Stimulated activated CD4-positive, alpha-beta T cell treated with anti-CD3 and anti-CD28 coated beads, Interleukin-15, amount 100 ng/mL, for 24 hours (primary cell): ENCODE measurements around the gene ANKRD23.
A peak's percentile ranks its signal among the peaks of the same experiment; 100 is the strongest.
"Not testable (repeated sequence)": the region's sequence is repeated elsewhere in the genome, so short reads cannot be mapped to it uniquely, and the experiment has no call there.

ENCODE experiments used
- DNase-seq: peaks from one replicate; pipeline ENCODE4 v3.0.0-alpha.2; 2020

Gene ANKRD23

DNA sequence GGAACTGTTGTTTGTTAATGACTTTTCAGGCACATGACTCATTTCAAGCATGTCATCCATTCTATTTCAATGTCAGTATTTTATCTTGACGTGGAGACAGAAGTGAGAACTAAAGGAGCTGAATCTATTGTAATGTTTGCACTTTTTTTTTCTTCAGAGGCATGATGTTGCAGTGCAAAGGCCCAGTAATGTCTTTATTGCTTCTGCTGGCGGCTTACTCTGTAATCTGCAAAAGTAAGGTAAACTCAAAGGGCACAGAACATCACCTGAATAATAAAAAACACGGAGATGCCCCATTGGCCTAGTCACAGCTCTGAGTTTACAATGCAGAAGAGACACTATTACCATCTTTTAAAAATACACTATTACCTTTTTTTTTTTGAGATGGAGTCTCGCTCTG is 30.2 kb downstream of the ANKRD23 start:
- no peak for DNase-seq

DNA sequence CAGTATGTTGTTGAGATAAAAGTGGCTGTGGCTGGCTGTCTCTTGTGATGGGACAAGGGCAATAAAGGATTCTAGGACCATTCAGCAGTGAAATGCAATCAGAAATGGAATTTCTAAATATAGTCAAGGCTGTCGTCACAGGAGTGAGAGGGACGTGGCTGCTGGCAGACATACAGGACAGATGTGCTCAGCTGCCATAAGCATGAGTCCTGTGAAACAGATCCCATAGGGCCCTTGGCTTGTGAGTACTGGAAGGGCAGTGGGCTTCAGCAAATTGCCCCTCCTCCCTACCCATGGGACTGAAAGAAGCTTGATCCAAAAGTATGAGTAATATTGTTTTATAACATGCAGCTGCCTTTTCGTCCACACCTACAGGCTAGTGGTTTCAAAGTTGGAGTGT is 31.9 kb downstream of the ANKRD23 start:
- no peak for DNase-seq

DNA sequence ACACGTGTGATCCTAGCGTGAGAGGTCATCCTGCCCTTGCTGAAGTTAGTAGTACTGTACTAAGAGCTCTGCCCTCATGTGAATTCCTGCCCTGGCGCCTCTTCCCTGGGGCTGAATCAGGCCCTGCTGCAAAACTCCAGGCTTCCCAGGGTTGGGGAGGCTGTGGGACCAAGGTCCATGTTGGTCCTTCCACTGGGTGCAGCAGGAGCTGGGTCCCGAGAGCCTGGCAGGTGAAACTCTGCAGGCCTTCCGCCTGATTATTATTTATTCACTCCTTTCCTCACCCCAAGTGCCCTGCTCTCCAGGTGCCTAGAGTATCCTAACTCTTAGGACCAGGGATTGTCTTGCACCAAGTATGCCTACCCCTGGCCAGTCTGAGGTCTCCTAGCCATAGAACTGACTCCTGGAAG is 33.0 kb downstream of the ANKRD23 start:
- DNase-seq = no peak

DNA sequence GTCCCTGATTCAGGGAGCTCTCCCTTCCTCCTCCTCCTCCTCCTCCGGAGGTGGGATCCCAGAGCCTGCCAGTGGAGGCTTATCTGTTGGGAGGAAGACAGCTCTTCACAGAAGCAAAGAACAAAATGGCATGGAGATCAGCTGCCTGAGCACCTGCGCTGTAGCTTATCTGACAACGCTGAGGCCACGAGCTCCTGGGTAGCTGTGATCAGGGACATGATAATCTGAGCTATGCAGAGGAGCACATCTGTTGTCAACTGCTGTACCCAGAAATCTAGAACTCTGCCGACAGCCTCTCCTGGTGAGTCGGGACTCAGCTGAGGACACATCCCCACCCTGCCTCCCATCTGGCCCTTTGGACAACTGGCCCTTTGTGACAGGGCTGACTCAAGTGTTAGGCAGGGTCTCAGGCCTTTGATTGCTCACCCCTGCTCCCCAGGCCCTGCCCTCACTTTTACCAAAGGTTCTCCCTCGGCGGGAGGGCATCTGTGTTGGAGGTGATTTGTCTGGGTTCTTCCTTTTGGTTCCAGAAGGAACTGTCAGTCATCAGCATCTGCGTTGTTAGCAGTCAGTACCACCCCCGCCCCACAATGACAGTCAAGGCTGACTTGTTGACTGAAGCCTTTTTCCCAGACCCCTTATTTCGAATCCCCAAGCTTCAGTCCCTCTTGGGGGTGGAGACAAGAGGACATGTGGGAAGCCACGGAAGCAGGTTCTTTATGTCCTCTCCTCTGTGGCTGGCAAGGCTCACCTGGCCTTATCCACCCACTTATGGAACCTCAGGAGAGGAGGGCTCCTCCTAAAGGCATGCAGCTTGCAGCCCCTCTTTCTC is 33.7 kb downstream of the ANKRD23 start:
- no peak for DNase-seq

DNA sequence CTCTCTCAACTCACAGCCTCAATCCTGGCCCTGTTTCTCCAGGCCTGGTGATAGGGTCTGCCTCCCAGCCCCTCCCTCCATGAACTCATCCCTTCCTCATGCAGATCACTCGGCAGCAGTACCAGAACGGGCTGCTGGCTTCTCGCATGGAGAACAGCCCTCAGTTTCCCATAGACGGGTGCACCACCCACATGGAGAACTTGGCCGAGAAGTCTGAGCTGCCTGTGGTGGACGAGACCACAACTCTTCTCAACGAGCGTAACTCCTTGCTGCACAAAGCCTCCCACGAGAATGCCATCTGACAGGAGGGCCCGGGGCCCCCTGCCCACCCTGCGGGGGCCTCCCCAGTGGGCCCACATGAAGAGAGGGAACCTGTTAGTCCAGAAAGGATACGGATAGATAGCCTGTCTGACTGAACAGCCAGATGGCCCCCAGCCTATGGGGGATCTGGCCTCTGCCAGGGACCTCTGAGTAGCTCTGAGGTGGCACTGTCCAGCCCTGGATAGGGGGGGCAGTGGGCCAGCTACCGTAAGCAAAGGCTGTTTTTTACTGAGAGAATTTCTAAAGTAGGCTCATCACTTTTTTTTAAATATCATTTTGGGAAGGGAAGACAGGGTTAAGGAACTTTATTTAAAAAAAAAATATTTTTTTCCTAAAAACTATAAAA is 34.5 kb downstream of the ANKRD23 start:
- no peak for DNase-seq

DNA sequence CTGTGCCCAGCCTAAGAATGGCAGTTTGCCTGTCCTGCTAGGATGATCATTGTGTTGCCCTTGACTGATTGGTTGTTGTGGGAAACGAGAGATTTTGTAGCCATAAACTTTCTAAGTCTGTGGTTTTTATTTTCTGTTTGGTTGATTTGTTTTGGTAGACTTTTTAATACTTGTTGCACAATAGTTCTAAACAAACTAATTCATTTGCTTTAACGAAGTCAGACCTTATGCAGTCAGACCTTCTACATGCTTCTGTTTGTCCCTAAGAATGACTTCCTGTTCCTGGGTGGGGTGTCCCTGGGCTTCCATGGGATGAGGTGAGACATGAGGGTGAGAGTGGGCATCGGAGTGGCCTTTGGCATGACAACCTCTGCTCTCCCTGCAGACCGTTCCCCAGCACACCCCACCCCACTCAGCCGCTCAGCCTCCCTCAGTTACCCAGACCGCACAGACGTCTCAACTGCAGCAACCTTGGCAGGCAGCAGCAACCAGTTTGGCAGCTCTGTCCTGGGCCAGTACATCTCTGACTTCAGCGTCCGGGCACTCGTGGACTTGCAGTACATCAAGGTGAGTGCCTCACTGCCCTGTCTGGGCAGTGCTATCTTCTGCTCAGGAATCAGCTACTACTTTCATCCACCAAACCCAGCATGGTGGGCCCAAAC is 35.5 kb downstream of the ANKRD23 start:
- DNase-seq = no peak

DNA sequence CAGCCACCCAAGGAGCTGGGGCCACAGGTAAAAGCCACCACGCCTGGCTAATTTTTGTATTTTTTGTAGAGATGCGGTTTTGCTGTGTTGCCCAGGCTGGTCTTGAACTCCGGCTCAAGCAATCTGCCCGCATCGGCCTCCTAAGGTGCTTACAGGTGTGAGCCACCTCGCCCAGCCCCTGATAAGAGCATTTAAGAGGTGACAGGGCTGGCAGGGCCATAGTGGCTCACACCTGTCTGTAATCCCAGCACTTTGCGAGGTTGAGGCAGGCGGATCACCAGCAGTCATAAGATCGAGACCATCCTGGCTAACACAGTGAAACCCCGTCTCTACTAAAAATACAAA is 36.7 kb downstream of the ANKRD23 start:
- no peak for DNase-seq

DNA sequence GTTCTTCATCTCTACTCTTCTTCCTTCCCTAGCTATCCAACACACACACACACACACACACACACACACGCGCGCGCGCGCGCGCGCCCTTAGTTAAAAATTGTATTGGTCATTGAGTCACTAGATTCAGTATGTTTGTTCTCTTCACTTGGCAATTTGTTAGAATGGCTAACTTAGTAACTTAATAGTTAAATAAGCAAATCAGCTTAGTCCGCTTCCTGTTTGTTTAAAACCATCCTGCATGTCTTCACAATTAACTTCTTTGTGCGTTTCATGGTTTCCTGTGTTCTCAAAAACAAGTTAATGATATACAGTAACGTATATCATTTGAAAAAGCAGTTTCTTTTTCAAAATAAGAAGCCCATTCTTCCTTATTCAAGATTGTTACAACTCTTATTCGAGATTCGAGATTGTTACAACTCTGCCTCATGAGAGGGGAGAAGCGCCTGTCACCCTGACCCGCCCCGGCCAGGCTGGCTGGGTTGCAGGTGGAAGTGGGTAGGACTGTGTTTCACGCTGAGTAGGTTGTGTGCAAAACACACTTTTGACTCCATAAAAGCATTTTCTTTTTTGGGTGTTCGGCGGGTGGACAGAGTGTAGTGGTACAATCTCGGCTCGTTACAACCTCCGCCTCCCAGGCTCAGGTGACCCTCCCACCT is 37.2 kb downstream of the ANKRD23 start:
- no peak for DNase-seq

DNA sequence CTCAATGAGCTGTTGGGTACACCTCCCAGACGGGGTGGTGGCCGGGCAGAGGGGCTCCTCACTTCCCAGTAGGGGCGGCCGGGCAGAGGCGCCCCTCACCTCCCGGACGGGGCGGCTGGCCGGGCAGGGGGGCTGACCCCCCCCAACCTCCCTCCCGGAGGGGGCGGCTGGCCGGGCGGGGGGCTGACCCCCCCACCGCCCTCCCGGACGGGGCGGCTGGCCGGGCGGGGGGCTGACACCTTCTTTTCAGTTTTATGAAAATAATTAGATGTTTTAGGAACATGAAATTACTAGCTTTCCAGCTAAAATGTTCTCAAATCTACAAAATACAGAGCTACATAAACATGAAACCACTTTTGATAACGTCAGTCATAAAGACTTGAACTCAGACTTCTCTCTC is 37.9 kb downstream of the ANKRD23 start:
- not testable (repeated sequence) for DNase-seq

DNA sequence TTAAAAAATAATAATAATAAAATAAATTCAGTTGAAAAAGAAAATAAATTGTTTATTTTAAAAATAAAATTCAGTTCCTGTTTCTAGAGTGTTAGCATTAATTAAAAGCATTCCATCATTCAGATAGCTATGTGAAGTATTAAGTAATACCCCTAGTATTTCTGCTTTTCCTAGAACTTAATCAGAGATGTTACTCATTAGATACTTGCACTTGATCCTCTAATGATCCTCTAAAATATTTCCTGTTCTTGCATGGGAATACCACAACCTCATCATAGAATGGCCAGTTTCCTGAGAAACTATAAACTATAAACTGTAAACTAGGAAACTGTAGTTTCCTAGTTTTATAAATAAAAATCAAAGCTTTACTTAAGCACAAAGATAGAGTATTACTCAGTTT is 38.8 kb downstream of the ANKRD23 start:
- no peak for DNase-seq

DNA sequence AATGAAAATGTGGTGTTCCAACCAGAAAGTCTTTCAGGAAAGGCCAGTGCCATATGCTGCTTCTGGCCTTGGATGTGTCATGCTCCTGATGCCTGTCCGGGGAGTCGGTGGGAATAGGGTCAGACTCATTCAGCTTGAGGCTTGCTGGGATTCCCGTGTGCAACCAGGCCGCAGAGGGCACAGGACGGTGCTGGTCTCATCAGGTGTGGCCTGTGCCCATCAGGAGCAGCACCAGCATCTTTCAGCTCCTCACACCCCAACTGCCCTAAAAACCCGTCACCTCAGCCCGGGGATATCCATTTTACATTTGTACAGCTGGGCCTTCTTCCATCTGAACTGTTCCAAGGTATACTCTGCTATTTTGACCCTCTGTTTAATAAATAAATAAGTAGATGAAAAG is 41.1 kb downstream of the ANKRD23 start:
- DNase-seq = no peak

DNA sequence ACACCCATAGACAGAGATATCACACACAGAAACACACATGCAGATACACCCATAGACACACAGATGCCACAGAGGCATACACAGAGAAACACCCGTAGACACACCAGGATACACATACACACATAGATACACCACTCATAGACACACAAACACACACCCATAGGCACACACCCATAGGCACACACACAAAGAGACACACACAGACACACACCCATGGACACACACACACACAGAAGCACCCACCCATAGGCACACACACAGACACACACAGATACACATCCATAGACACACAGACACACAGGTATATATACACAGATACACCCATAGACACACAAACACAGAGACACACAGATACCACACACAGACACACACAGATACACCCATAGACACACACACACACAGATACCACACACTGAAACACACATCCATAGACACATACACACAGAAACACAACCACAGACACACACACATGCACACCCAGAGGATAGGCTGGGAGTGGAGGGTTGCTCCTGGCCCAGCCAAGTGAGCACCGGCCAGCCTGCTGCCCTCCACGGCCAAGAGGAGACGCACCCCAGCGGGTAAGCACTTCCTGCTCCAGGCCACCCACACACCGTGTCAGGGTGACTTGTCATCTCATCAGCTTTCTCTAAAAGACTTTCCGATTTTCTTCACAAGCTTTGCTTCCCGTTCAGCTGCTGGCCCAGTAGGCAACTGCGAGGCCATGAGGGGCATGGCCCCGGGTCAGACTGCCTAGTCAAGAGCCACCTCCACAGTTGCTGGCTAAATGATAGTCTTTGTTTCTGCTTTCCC is 41.8 kb downstream of the ANKRD23 start:
- DNase-seq = peak; percentile 67

DNA sequence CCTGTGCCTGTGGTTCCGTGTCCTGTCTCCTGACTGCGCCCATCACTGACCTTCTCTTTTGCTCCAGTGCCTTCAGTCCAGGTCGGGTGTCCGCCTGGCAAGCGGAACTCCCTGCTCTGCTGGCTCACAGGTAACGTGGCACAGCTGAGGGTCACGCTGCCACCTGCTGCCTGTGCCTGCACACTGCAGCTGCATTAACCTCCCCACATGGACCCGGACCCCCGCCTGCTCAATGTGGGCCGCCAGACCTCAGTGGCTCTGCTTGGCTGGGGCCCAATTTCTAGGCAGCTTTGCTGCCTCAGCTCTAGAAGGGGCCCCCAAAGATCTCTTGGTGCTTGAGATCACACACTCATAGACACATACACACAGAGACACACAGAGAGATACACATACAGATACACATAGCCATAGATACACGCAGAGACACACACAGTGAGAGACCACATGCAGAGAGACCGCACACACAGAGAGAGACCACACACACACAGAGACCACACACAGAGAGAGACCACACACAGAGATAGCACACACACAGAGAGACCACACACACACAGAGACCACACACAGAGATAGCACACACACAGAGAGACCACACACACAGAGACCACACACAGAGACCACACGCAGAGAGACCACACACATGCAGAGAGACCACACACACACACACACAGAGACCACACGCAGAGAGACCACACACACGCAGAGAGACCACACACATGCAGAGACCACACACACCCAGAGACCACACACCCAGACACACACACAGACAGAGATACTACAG is 42.6 kb downstream of the ANKRD23 start:
- peak; percentile 85 for DNase-seq

DNA sequence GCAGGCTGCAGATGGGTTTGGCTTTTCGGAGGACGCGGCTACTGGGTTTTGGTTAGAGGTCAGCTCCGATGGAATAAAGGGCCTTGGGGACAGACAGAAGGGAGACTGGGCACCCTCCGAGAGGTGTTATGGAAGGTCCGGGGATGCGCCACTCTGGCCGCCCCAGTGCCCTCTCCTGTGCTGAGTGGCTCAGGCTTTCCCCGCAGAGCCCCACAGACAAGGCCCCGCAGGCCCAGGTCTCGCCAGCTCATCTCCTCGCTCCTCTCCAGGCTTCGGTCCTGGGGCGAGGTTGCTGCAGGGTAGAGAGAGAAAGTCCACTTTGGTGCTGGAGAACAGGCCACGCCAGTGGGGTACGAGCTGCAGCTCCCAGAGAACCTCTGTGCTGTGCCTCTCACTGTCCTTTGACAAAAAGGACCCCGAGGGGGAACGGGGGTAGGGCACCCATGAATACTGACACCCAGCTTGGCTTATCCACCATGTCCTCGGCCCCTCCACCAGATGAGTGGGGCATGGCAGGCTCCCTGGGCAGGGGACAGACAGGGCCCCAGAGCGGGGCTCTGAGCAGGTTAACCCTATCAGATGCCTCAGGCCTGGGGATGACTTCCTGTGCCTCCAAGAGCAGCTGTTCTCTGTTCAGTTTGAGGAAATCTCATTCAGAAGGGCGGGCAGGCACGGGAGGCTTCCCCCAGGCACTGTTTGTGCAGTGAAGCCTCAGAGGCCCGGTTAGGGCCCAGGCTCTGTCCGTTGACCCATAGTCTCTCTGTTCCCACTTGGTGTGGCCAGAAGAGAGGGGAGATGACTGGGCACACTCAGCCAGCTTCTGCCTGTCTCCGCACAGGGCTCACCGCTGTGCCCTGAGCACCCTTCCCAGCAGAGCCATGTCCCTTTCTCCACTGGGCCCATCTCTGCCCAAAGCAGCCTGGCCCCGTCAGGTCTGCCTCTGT is 43.5 kb downstream of the ANKRD23 start:
- no peak for DNase-seq

DNA sequence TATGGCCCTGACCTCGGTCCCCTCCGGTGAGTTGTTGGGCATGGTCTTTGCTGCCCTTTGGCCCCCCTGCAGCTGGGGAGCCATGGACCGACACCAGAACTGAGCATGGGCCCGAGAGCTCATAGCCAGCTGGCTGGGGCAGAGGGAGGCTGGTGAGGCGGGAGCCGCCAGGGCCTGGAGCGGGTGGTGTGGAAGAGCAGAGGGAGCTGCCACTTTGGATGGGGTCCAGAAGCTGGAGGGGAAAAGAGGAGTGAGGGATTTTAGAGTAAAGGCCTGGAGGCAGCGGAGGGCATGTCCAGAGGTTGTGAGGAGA is 44.2 kb downstream of the ANKRD23 start:
- no peak for DNase-seq

DNA sequence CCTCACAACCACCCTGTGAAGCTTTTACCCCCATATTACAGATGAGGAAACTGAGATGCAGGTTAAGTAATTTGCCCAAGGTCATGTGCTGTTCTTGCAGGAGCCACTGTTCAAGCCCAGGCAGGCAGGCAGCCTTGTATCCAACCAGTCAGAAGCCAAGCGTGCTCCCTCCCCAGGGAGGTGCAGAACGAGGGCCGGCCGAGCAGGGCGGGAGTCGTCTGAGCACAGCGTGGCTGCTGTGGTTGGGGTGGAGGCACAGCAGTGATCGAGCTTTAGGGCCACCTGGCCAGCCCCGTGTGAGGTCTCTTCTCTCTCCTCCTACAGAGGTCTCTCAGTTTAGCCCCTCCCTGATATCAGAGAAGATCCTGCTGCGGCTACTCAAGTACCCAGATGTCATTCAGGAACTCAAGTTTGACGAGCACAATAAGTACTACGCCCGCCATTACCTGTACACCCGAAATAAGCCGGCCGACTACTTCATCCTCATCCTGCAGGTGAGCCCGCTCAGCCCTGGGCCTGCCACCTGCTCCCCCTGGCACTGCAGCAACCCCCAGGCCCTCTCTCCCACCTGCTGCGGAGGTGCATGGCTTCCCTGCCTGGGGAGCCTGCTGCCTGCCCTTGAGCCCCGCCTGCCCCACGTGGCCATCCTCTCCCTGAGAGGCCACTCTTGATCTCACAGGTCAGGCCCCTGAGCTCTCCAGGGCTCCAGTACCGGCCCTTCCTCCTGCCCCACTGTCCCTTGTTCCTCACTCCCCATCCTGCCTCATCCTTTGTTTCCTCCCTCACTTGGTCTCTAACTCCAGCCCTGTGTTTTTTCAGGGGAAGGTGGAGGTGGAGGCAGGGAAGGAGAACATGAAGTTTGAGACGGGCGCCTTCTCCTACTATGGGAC is 44.8 kb downstream of the ANKRD23 start:
- DNase-seq = no peak

DNA sequence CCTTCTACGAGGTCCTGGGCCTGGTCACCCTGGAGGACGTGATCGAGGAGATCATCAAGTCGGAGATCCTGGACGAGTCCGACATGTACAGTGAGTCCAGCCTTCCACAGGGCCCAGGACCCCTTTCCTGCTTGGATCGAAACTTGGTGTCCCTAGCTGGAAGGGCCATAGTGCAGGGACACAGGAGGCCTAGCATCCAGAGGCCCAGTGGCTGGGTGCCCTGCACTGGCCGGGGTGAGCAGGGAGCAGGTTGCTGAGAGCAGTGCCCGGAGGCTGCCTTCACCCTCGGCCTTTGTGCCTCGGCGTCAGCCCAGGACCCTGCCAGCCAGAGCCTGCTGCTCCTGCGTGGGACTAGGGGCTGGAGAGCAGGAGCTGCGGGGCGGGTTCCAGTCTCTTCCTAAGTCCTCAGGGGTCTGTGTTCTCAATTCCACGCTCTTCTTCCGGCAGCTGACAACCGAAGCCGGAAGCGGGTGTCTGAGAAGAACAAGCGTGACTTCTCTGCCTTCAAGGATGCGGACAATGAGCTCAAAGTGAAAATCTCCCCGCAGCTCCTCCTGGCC is 46.7 kb downstream of the ANKRD23 start:
- no peak for DNase-seq

DNA sequence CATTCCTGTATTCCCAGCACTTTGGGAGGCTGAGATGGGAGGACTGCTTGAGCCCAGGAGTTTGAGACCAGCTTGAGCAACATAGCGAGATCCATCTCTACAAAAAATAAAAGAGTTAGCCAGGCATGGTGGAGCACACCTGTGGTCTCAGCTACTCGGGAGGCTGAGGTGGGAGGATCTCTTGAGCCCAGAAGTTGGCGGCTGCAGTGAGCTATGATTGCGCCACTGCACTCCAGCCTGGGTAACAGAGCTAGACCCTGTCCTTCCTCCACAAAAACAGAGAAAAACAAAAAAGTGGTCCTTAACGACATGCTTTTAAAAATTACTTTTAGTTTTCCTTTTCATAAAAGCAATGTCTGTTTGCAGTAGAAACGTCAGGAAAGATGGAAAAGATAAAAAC is 47.3 kb downstream of the ANKRD23 start:
- not testable (repeated sequence) for DNase-seq

DNA sequence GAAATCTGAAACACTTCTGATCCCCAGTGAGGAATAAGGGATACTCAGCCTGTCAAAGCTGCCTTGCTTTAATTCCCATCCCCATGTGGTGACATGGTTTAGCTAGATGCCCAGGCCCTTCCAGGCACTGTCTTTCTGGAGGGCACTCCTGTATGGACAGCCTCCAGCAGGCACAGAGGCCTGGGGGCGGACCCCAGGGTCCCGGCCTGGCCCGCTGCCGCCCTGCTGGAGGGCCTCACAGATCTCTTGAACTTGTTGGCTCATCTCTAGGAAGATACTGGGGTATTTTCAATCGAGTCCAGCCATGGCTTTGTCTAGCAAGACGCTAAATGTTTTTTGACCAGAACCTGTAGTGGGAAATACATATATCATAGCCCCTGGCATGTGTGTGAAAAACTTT is 48.7 kb downstream of the ANKRD23 start:
- no peak for DNase-seq
